PC-9 (cell line): Measurements from ENCODE around the gene NFIX.

Experiments
- CTCF ChIP-seq: fragments of 200-600 bp; sonication (generic); conservative IDR thresholded peaks from 2 replicates; pipeline ENCODE4 v1.6.1; 2017; ENCODE audit warnings: mixed run types, antibody characterized with exemption, mild to moderate bottlenecking, moderate library complexity
- EZH2 ChIP-seq: fragments of 200-600 bp; sonication (generic); IDR thresholded peaks from 2 replicates; pipeline ENCODE4 v1.8.0; 2017; ENCODE audit warnings: antibody characterized with exemption, low read depth

- TF ChIP-seq EZH2 (no peak), CTCF (peak; percentile 83)
Measured at GRCh38 chr19:13033819-13034611, 38.7 kb downstream of the NFIX start.
